ENCODE measurements around the gene PLPPR1.

DNA sequence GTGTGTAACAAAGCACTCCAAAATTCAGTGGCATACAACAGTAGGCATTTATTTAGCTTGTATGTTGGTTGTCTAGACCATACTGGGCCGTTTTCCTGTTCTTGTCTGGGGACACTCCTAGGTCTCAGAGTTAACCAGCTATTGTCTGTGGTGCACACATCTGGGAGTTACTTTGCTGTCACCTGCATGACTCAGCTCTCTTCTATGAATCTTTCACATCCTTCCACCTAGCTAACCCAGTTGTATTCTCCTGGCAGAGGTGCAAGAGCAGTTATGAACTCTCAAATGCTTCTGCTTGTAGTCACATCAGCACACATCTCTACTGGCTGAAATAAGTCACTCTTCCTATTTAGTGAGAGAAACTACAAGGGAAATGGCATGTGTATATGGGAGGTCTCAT is 218.2 kb downstream of the PLPPR1 start:
- no peak for TF ChIP-seq POLR2A (IDR thresholded peaks at IDR 0.05)
- TF ChIP-seq, protein P1, sequence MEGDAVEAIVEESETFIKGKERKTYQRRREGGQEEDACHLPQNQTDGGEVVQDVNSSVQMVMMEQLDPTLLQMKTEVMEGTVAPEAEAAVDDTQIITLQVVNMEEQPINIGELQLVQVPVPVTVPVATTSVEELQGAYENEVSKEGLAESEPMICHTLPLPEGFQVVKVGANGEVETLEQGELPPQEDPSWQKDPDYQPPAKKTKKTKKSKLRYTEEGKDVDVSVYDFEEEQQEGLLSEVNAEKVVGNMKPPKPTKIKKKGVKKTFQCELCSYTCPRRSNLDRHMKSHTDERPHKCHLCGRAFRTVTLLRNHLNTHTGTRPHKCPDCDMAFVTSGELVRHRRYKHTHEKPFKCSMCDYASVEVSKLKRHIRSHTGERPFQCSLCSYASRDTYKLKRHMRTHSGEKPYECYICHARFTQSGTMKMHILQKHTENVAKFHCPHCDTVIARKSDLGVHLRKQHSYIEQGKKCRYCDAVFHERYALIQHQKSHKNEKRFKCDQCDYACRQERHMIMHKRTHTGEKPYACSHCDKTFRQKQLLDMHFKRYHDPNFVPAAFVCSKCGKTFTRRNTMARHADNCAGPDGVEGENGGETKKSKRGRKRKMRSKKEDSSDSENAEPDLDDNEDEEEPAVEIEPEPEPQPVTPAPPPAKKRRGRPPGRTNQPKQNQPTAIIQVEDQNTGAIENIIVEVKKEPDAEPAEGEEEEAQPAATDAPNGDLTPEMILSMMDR (IDR thresholded peaks at IDR 0.05) = no peak

All from gastroesophageal sphincter (tissue), 3 donors.